ENCODE measurements around the gene EXOC6B. TPM values are rescaled to one million over a fixed set of nuclear protein-coding genes. Genes with fewer than 3 reads are reported as not detected.

Gene EXOC6B
- polyA plus RNA-seq, 1 donor: 9.6 TPM

- no peak for DNase-seq (ENCODE audit: low read depth)
Observed at GRCh38 chr2:72367530-72368225, 458.2 kb downstream of the EXOC6B start.

- no peak for DNase-seq (ENCODE audit: low read depth)
Observed at GRCh38 chr2:72363406-72363805, 462.4 kb downstream of the EXOC6B start.

- DNase-seq (ENCODE audit: low read depth): no peak
Observed at GRCh38 chr2:72362733-72363132, 463.1 kb downstream of the EXOC6B start.

GRCh38 chr2:72361521-72361920, 464.3 kb downstream of the EXOC6B start:
- no peak for DNase-seq (ENCODE audit: low read depth)

GRCh38 chr2:72361042-72361441, 464.8 kb downstream of the EXOC6B start:
- no peak for DNase-seq (ENCODE audit: low read depth)

GRCh38 chr2:72350852-72351251, 475.0 kb downstream of the EXOC6B start:
- DNase-seq (ENCODE audit: low read depth): no peak

GRCh38 chr2:72349016-72349415, 476.8 kb downstream of the EXOC6B start:
- no peak for DNase-seq (ENCODE audit: low read depth)

GRCh38 chr2:72347081-72347480, 478.8 kb downstream of the EXOC6B start:
- DNase-seq (ENCODE audit: low read depth): no peak

- DNase-seq (ENCODE audit: low read depth): no peak
Observed at GRCh38 chr2:72341639-72342038, 484.2 kb downstream of the EXOC6B start.

- DNase-seq (ENCODE audit: low read depth): no peak
Observed at GRCh38 chr2:72340665-72341064, 485.2 kb downstream of the EXOC6B start.

GRCh38 chr2:72338076-72338475, 487.8 kb downstream of the EXOC6B start:
- DNase-seq (ENCODE audit: low read depth): no peak

GRCh38 chr2:72332720-72333119, 493.1 kb downstream of the EXOC6B start:
- no peak for DNase-seq (ENCODE audit: low read depth)

GRCh38 chr2:72330652-72331051, 495.2 kb downstream of the EXOC6B start:
- no peak for DNase-seq (ENCODE audit: low read depth)

GRCh38 chr2:72326759-72327158, 499.1 kb downstream of the EXOC6B start:
- no peak for DNase-seq (ENCODE audit: low read depth)

GRCh38 chr2:72325592-72326422, 500.0 kb downstream of the EXOC6B start:
- DNase-seq (ENCODE audit: low read depth): no peak

GRCh38 chr2:72316774-72317173, 509.1 kb downstream of the EXOC6B start:
- DNase-seq (ENCODE audit: low read depth): no peak

- DNase-seq (ENCODE audit: low read depth): no peak
Observed at GRCh38 chr2:72300147-72300684, 525.6 kb downstream of the EXOC6B start.

GRCh38 chr2:72293620-72294019, 532.2 kb downstream of the EXOC6B start:
- no peak for DNase-seq (ENCODE audit: low read depth)

GRCh38 chr2:72292433-72292832, 533.4 kb downstream of the EXOC6B start:
- DNase-seq (ENCODE audit: low read depth): no peak

GRCh38 chr2:72291059-72291458, 534.8 kb downstream of the EXOC6B start:
- no peak for DNase-seq (ENCODE audit: low read depth)

GRCh38 chr2:72289736-72290135, 536.1 kb downstream of the EXOC6B start:
- no peak for DNase-seq (ENCODE audit: low read depth)

- no peak for DNase-seq (ENCODE audit: low read depth)
Observed at GRCh38 chr2:72289283-72289682, 536.5 kb downstream of the EXOC6B start.

GRCh38 chr2:72278046-72278445, 547.8 kb downstream of the EXOC6B start:
- no peak for DNase-seq (ENCODE audit: low read depth)

Data from forelimb muscle (tissue), 1 donor.